Middle frontal gyrus (tissue), 1 donor: ENCODE results near the gene GRAMD1C.

Source experiments
- DNase-seq: peaks from one replicate; pipeline ENCODE4 v3.0.0-alpha.2; 2015; ENCODE audit warnings: low spot score; ENCODE audit errors: extremely low spot score

The GRAMD1C gene

GRCh38 chr3:113948015-113948917 lies 109.7 kb downstream of the GRAMD1C start:
- DNase-seq, result no peak

GRCh38 chr3:113952921-113953320 lies 114.3 kb downstream of the GRAMD1C start:
- no peak for DNase-seq

GRCh38 chr3:113953677-113954076 lies 115.1 kb downstream of the GRAMD1C start:
- DNase-seq, result no peak

GRCh38 chr3:113954091-113954685 lies 115.6 kb downstream of the GRAMD1C start:
- DNase-seq, result peak; percentile 38

GRCh38 chr3:113963879-113964278 lies 125.3 kb downstream of the GRAMD1C start:
- no peak for DNase-seq

- no peak for DNase-seq
Observed at GRCh38 chr3:113966172-113966571, 127.6 kb downstream of the GRAMD1C start.

- DNase-seq, result no peak
Observed at GRCh38 chr3:113968986-113969385, 130.4 kb downstream of the GRAMD1C start.

- DNase-seq, result no peak
Observed at GRCh38 chr3:113977822-113978221, 139.2 kb downstream of the GRAMD1C start.

- DNase-seq, result no peak
Observed at GRCh38 chr3:113979916-113980315, 141.3 kb downstream of the GRAMD1C start.

GRCh38 chr3:113981803-113982202 lies 143.2 kb downstream of the GRAMD1C start:
- DNase-seq, result no peak

GRCh38 chr3:113983544-113983943 lies 145.0 kb downstream of the GRAMD1C start:
- DNase-seq, result no peak

- DNase-seq, result no peak
Observed at GRCh38 chr3:113985541-113985940, 147.0 kb downstream of the GRAMD1C start.
